Peyer's patch (tissue), 4 donors: ENCODE measurements around the gene OR9G1. TPM values are rescaled to one million over a fixed set of nuclear protein-coding genes. Genes with fewer than 3 reads are reported as not detected.

Source experiments
- DNase-seq, 3 donors: peaks; one replicate each; pipeline ENCODE4 v3.0.0-alpha.2; 2017 to 2019
- H3K27ac ChIP-seq, 4 donors: fragments of 200-600 bp; sonication (generic); one replicate each; pipeline ENCODE4 v1.5.1; 2016 to 2019
- H3K27me3 ChIP-seq, 2 donors: fragments of 200-600 bp; sonication (generic); one replicate each; pipeline ENCODE4 v1.5.1; 2019
- H3K36me3 ChIP-seq, 3 donors: fragments of 200-600 bp; sonication (generic); one replicate each; pipeline ENCODE4 v1.5.1; 2016 to 2019
- H3K4me1 ChIP-seq, 4 donors: fragments of 200-600 bp; sonication (generic); one replicate each; pipeline ENCODE4 v1.5.1; 2016 to 2019
- H3K4me3 ChIP-seq, 4 donors: fragments of 200-600 bp; sonication (generic); 1 replicate in 3 of 4; 2 replicates in 1 of 4; pipeline ENCODE4 v1.5.1; 2016 to 2019; ENCODE audit warnings: mild to moderate bottlenecking in 1 of 4
- H3K9me3 ChIP-seq, 4 donors: fragments of 200-600 bp; sonication (generic); one replicate each; pipeline ENCODE4 v1.5.1; 2016 to 2019; ENCODE audit warnings: mild to moderate bottlenecking in 1 of 4
- POLR2A ChIP-seq, 2 donors: fragments of 450-650 bp; IDR thresholded peaks; one replicate each; pipeline ENCODE4 v1.5.1; 2017; ENCODE audit warnings: antibody characterized with exemption in 2 of 2, mild to moderate bottlenecking in 2 of 2, moderate library complexity in 2 of 2
- small RNA-seq, 2 donors: library from RNA; depleted of rRNA; stranded (forward); fragments of <200 nt; gene quantifications; one replicate each; pipeline ENCODE3, GENCODE V24; 2016
- total RNA-seq, 4 donors: library from RNA; depleted of rRNA; stranded (reverse); fragments of >200 nt; gene quantifications; one replicate each; pipeline ENCODE4 v1.1.0, GENCODE V29; 2016
- TF ChIP-seq, protein P1 (sequence below), 6 experiments: fragments of 450-650 bp in 4 of 6; fragments of 200-600 bp in 2 of 6; sonication (generic) in 1 of 6; IDR thresholded peaks; one replicate each; pipeline ENCODE4 v1.5.1; 2017 to 2019; ENCODE audit warnings: antibody characterized with exemption in 6 of 6, mild to moderate bottlenecking in 3 of 6, moderate library complexity in 1 of 6

OR9G1 gene
- total RNA-seq, 4 donors from 2014 or later: not detected

- Histone ChIP-seq H3K36me3 (no peaks in the 10 kb centered on the region), H3K9me3 (no peaks in the 10 kb centered on the region), H3K4me1 (no peaks in the 10 kb centered on the region), H3K4me3 (no peak overlapping the region), H3K27ac (no peak overlapping the region), H3K27me3 (no peaks in the 10 kb centered on the region)
- DNase-seq: no peak
- TF ChIP-seq, protein P1, sequence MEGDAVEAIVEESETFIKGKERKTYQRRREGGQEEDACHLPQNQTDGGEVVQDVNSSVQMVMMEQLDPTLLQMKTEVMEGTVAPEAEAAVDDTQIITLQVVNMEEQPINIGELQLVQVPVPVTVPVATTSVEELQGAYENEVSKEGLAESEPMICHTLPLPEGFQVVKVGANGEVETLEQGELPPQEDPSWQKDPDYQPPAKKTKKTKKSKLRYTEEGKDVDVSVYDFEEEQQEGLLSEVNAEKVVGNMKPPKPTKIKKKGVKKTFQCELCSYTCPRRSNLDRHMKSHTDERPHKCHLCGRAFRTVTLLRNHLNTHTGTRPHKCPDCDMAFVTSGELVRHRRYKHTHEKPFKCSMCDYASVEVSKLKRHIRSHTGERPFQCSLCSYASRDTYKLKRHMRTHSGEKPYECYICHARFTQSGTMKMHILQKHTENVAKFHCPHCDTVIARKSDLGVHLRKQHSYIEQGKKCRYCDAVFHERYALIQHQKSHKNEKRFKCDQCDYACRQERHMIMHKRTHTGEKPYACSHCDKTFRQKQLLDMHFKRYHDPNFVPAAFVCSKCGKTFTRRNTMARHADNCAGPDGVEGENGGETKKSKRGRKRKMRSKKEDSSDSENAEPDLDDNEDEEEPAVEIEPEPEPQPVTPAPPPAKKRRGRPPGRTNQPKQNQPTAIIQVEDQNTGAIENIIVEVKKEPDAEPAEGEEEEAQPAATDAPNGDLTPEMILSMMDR (IDR thresholded peaks at IDR 0.05): no peak
- no peak for TF ChIP-seq POLR2A (IDR thresholded peaks at IDR 0.05)
Observed at GRCh38 chr11:56750190-56750589, 51.3 kb downstream of the OR9G1 start.

GRCh38 chr11:56751480-56751879, 52.6 kb downstream of the OR9G1 start:
- Histone ChIP-seq H3K4me3 (no peak overlapping the region), H3K36me3 (no peaks in the 10 kb centered on the region), H3K9me3 (no peaks in the 10 kb centered on the region), H3K27me3 (no peaks in the 10 kb centered on the region), H3K4me1 (no peaks in the 10 kb centered on the region), H3K27ac (no peak overlapping the region)
- no peak for DNase-seq
- TF ChIP-seq, protein P1 (IDR thresholded peaks at IDR 0.05): no peak
- TF ChIP-seq POLR2A (IDR thresholded peaks at IDR 0.05): no peak

Small RNA genes lying within 50 kb of the gene (small RNA-seq; reads per million reads assigned to genes)
- 0 reads per million in 2 donors for gene AP001803.1
- gene AP004245.1: 0 reads per million in 2 donors
- gene MIR6128: 0 reads per million in 2 donors

Other genes with a start within 250 kb of the OR9G1 start
- gene OR5M3, start 225.7 kb upstream of the OR9G1 start, total RNA-seq: not detected
- not detected for gene OR5M8, start 207.7 kb upstream of the OR9G1 start, total RNA-seq
- gene OR5M11, start 155.8 kb upstream of the OR9G1 start, total RNA-seq: not detected
- not detected for gene OR5M10, start 121.4 kb upstream of the OR9G1 start, total RNA-seq
- not detected for gene OR5M1, start 84.2 kb upstream of the OR9G1 start, total RNA-seq
- not detected for gene OR5AP2, start 56.7 kb upstream of the OR9G1 start, total RNA-seq
- gene OR5AR1, start 35.4 kb upstream of the OR9G1 start, total RNA-seq: not detected
- gene OR9G4, start 49.6 kb downstream of the OR9G1 start, total RNA-seq: not detected